GM18909 (cell line): ENCODE measurements around the gene TCN1.

Source experiments
- ATAC-seq: cut with Tn5 transposase; IDR thresholded peaks from one replicate; pipeline ENCODE4 v1.9.1; 2021; ENCODE audit warnings: mild to moderate bottlenecking; ENCODE audit not compliant: unreplicated experiment, poor library complexity

The TCN1 gene

DNA sequence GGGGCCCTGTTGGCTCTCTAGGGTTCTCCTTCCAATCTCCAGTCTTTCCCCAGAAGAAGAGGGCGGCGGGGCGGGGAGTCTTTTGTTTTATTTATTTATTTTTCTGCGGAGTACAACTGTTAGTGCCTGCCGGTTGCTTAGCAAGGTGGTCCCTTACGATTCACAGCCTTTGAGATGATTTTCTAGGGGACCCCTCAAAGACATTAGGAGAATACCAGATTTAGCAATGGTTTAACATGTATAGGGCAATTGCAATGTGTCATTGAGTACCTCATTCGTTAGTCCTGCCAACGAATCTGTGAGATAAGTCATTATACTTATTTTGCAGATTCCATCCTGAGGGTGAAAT is 55.4 kb downstream of the TCN1 start:
- no peak for ATAC-seq

DNA sequence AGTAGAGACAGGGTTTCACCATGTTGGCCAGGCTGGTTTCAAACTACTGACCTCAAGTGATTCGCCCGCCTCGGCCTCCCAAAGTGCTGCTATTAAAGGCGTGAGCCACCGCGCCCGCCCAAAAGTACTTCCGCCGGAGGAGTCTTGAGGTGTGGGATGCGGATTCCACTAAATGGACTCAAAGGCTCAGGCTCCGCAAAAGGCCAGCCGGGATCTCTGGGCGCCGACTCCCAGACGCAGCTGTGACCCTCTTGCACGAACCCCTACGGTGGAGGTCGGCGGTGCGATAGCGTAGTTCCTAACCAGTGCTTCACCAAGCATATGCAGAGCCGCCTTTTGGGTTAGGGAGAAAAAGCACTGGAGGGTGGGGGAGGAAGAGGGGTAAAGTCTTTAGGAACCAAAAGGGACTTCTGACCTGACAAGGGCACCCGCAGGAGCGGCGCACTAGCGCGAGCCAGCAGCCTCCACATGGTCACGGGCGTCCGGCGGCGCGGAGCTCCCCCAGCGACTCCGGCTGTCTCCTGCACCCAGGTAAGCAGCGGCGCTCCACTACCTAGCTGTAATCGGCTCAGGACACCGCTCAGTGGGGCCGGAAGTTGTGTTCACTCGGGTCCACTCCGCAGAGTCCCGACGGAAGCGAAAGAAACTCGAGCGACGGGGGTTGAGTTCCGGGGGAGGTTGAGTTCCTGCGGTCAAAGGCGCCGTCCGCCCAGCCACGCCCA is 55.9 kb downstream of the TCN1 start, which contains the start of gene MRPL16:
Gene MRPL16 (minus strand): TSS at position 590 of the 722 bp plus-strand sequence. CDS start 120 bp downstream, at position 470.
- peak; percentile 98 for ATAC-seq

DNA sequence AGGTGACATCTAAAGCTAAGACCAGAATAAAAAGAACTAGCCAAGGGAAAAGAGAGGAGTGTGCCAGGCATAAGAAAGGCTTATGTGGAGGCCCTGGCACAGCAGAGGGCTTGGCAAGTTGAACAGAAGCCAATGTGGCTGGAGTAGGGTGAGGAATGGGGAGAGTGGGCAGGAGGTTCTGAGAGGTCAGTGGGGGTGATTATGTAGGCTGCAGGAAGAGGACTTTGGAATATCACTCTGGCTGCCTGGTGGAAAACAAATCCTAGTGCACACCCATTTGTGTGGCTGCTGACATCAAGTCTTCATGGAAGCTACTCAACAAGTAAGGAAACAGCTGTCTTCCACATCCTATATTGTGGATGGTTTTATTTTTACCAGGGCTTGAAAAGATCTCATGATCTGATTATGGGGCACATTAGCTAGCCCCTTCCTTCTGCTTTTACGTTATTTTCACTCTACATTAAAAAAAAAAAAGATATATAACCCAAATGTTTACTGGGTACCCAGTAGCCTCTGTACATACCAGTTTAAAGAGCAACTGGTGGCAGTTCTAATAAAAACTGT is 59.2 kb downstream of the TCN1 start:
- no peak for ATAC-seq

DNA sequence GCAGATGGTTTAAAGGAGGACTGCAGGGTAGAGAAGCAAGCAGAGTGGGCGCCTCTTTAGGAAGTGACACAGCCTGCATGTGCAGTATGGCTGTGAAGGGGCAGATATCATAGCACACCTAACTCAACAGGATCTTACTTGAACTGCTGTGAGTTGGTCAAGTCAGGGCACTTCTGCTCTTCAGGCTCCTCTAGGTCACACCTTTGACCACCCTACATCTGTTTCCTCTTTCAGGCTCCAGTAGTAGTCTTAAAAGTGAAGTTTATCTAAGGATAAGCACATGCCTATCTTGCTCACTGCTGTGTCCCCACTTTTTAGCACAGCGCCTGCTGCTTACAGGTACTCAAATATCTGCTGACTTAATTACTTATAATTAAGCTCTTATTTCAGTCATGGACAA is 62.2 kb downstream of the TCN1 start:
- ATAC-seq: no peak
